GM12865 (cell line): ENCODE measurements around the gene ZNF304.
"Not testable (repeated sequence)": the region's sequence is repeated elsewhere in the genome, so short reads cannot be mapped to it uniquely, and the experiment has no call there.

Experiments
- DNase-seq: peaks from one replicate; pipeline ENCODE4 v3.0.0; 2010; ENCODE audit warnings: low read depth
- H3K4me3 ChIP-seq: 2 replicates; pipeline ENCODE4 v1.5.1; 2011; ENCODE audit warnings: mild to moderate bottlenecking, low read depth, low read length, control low read depth
- TF ChIP-seq, protein P1 (sequence below): IDR thresholded peaks from 2 replicates; pipeline ENCODE4 v1.5.1; 2011; ENCODE audit warnings: low read length, control low read depth, low read depth, inconsistent platforms; ENCODE audit not compliant: insufficient read depth; ENCODE audit errors: missing control alignments

Gene ZNF304

GRCh38 chr19:57366776-57367175, 15.7 kb downstream of the ZNF304 start:
- no peak for DNase-seq
- TF ChIP-seq, protein P1, sequence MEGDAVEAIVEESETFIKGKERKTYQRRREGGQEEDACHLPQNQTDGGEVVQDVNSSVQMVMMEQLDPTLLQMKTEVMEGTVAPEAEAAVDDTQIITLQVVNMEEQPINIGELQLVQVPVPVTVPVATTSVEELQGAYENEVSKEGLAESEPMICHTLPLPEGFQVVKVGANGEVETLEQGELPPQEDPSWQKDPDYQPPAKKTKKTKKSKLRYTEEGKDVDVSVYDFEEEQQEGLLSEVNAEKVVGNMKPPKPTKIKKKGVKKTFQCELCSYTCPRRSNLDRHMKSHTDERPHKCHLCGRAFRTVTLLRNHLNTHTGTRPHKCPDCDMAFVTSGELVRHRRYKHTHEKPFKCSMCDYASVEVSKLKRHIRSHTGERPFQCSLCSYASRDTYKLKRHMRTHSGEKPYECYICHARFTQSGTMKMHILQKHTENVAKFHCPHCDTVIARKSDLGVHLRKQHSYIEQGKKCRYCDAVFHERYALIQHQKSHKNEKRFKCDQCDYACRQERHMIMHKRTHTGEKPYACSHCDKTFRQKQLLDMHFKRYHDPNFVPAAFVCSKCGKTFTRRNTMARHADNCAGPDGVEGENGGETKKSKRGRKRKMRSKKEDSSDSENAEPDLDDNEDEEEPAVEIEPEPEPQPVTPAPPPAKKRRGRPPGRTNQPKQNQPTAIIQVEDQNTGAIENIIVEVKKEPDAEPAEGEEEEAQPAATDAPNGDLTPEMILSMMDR = no peak
- H3K4me3 ChIP-seq = no peak overlapping the region

GRCh38 chr19:57374179-57374578, 23.1 kb downstream of the ZNF304 start:
- no peak overlapping the region for H3K4me3 ChIP-seq
- no peak for DNase-seq
- TF ChIP-seq, protein P1 = no peak

DNA sequence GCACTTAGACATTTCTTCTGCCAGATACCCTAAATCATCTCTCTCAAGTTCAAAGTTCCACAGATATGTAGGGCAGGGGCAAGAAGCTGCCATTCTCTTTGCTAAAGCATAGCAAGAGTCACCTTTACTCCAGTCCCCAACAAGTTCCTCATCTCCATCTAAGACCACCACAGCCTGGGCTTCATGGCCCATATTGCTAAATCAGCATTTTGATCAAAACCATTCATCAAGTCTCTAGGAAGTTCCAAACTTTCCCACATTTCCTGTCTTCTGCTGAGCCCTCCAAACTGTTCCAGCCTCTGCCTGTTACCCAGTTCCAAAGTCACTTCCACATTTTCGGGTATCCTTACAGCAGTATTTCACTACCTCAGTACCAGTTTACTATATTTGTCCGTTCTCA, 23.6 kb downstream of the ZNF304 start:
- DNase-seq, H3K4me3 ChIP-seq: not testable (repeated sequence)

DNA sequence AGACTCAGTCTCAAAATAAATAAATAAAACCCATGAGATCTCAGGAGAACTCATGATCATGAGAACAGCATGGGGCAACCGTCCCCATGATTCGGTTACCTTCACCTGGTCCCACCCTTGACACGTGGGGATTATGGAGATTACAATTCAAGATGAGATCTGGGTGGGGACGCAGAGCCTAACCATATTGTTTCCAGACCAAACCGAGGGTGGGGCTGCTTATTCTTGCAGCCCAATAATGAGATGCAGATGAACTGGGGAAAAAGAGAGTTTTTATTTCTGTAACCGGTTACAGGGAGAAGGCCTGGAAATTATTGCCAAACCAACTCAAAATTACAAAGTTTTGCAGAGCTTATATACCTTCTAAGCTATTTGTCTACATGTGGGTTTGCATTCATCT, 25.1 kb downstream of the ZNF304 start:
- TF ChIP-seq, protein P1 = no peak
- no peak for DNase-seq
- H3K4me3 ChIP-seq = no peak overlapping the region

- no peak for DNase-seq
- no peak overlapping the region for H3K4me3 ChIP-seq
- TF ChIP-seq, protein P1 = no peak
These were observed 26.6 kb downstream of the ZNF304 start for GRCh38 chr19:57377498-57378146.

- no peak for DNase-seq
- H3K4me3 ChIP-seq = no peak overlapping the region
- TF ChIP-seq, protein P1 = no peak
These were observed 29.9 kb downstream of the ZNF304 start for GRCh38 chr19:57380923-57381322.

- DNase-seq = no peak
- no peak overlapping the region for H3K4me3 ChIP-seq
- TF ChIP-seq, protein P1 = no peak
These were observed 31.9 kb downstream of the ZNF304 start for GRCh38 chr19:57382806-57383488.
